T-helper 2 cell treated with Interferon-gamma antibody and Interleukin-4, amounts not matched to agents 5 μg/mL and 100 μg/mL, for 36 hours (primary cell): ENCODE results near the gene SLC15A1.
"Not testable (repeated sequence)": the region's sequence is repeated elsewhere in the genome, so short reads cannot be mapped to it uniquely, and the experiment has no call there.

ENCODE experiments used
- DNase-seq: peaks from one replicate; pipeline ENCODE4 v3.0.0; 2021; ENCODE audit warnings: low spot score
- H3K27ac Mint-ChIP-seq: one replicate; pipeline ENCODE4 v1.8.0; 2021; ENCODE audit warnings: mild to moderate bottlenecking, mixed read lengths
- H3K27me3 Mint-ChIP-seq: one replicate; pipeline ENCODE4 v1.8.0; 2021; ENCODE audit warnings: low read depth, mixed read lengths
- H3K36me3 Mint-ChIP-seq: one replicate; pipeline ENCODE4 v1.8.0; 2021; ENCODE audit warnings: low read depth, mixed read lengths
- H3K4me1 Mint-ChIP-seq: one replicate; pipeline ENCODE4 v1.8.0; 2021; ENCODE audit warnings: low read depth, mixed read lengths
- H3K4me3 Mint-ChIP-seq: one replicate; pipeline ENCODE4 v1.8.0; 2022; ENCODE audit warnings: mild to moderate bottlenecking, moderate library complexity, mixed read lengths
- H3K9me3 Mint-ChIP-seq: one replicate; pipeline ENCODE4 v1.8.0; 2021; ENCODE audit warnings: mixed read lengths

SLC15A1 gene

DNA sequence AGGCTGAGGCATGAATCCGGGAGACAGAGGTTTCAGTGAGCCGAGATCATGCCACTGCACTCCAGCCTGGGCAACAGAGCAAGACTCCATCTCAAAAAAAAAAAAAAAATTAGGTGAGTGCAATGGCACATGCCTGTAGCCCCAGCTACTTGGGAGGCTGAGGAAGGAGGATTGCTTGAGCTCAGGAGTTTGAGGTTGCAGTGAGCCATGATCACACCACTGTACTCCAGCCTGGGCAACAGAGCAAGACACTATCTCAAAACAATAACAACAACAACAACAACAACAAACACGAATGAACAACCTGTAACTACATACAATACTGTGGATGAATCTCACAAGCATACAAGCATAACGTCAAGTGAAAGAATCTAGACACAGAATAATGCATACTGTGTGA is 112.7 kb downstream of the SLC15A1 start:
- DNase-seq, H3K27ac Mint-ChIP-seq, H3K9me3 Mint-ChIP-seq, H3K4me3 Mint-ChIP-seq, H3K36me3 Mint-ChIP-seq, H3K4me1 Mint-ChIP-seq: not testable (repeated sequence)
- H3K27me3 Mint-ChIP-seq = peaks cover 11% of the 10 kb centered on the region

DNA sequence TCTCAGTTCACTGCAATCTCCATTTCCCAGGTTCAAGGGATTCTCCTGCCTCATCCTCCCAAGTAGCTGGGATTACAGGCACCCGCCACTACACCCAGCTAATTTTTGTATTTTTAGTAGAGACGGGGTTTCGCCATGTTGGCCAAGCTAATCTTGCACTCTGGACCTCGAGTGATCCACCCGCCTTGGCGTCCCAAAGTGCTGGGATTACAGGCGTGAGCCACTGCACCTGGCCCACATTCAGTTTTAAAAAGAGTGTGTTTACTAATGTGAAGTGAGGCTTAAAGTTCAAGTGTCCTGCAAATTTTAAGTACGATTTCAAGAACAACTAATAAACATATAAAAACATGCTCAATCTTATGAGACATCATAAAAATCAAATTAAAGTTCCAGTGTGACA is 114.1 kb downstream of the SLC15A1 start:
- H3K36me3 Mint-ChIP-seq, H3K4me3 Mint-ChIP-seq, H3K9me3 Mint-ChIP-seq, DNase-seq, H3K27ac Mint-ChIP-seq, H3K4me1 Mint-ChIP-seq, H3K27me3 Mint-ChIP-seq: not testable (repeated sequence)
